GM06990 (cell line): Measurements from ENCODE around the gene ITGA2B.

Experiments
- DNase-seq: peaks from one replicate; pipeline ENCODE4 v3.0.0-alpha.2; 2011; ENCODE audit not compliant: insufficient read length; ENCODE audit errors: extremely low read depth
- H3K27me3 ChIP-seq: replicated peaks from 2 replicates; pipeline ENCODE4 v1.6.0; 2011; ENCODE audit warnings: low read length; ENCODE audit not compliant: control insufficient read depth, insufficient read depth
- H3K36me3 ChIP-seq: 2 replicates; pipeline ENCODE4 v1.5.1; 2011; ENCODE audit warnings: low read length; ENCODE audit not compliant: control insufficient read depth, insufficient read depth
- H3K4me3 ChIP-seq: replicated peaks from 2 replicates; pipeline ENCODE4 v1.5.1; 2011; ENCODE audit warnings: low read depth, mild to moderate bottlenecking, control low read depth, low read length
- CTCF ChIP-seq: IDR thresholded peaks from 2 replicates; pipeline ENCODE4 v1.5.1; 2011; ENCODE audit warnings: low read length, control low read depth, mild to moderate bottlenecking, inconsistent platforms; ENCODE audit not compliant: insufficient read depth, poor library complexity, severe bottlenecking

The ITGA2B gene

GRCh38 chr17:44378171-44378705 lies 11.2 kb downstream of the ITGA2B start:
- DNase-seq: no peak
- TF ChIP-seq CTCF: no peak
- Histone ChIP-seq H3K27me3 (no peaks in the 10 kb centered on the region; the same call in none of the 2 replicates), H3K36me3 (no peaks in the 10 kb centered on the region), H3K4me3 (no peak overlapping the region)

GRCh38 chr17:44376779-44377178 lies 12.7 kb downstream of the ITGA2B start:
- DNase-seq: no peak
- H3K27me3 ChIP-seq: no peaks in the 10 kb centered on the region; the same call in none of the 2 replicates
- TF ChIP-seq CTCF: no peak
- H3K36me3 ChIP-seq: no peaks in the 10 kb centered on the region
- H3K4me3 ChIP-seq: no peak overlapping the region

- peak; percentile 66 for TF ChIP-seq CTCF
- no peak for DNase-seq
Measured at GRCh38 chr17:44376124-44376523, 13.3 kb downstream of the ITGA2B start.

GRCh38 chr17:44375196-44376017 lies 14.0 kb downstream of the ITGA2B start:
- Histone ChIP-seq H3K27me3 (no peaks in the 10 kb centered on the region; the same call in 1 of the 2 replicates), H3K4me3 (no peak overlapping the region), H3K36me3 (no peaks in the 10 kb centered on the region)
- TF ChIP-seq CTCF: no peak
- no peak for DNase-seq

More at GRCh38 chr17:44376124-44376523, 13.3 kb downstream of the ITGA2B start:
- H3K4me3 ChIP-seq: no peak overlapping the region
- H3K36me3 ChIP-seq: no peaks in the 10 kb centered on the region
- H3K27me3 ChIP-seq: no peaks in the 10 kb centered on the region; the same call in none of the 2 replicates

GRCh38 chr17:44374306-44375195 lies 14.9 kb downstream of the ITGA2B start:
- H3K36me3 ChIP-seq: no peaks in the 10 kb centered on the region
- DNase-seq: no peak
- no peaks in the 10 kb centered on the region; the same call in 1 of the 2 replicates for H3K27me3 ChIP-seq
- no peak for TF ChIP-seq CTCF
- no peak overlapping the region for H3K4me3 ChIP-seq
